ENCODE results near the gene DMPK.
A peak's percentile ranks its signal among the peaks of the same experiment; 100 is the strongest.

The DMPK gene

DNA sequence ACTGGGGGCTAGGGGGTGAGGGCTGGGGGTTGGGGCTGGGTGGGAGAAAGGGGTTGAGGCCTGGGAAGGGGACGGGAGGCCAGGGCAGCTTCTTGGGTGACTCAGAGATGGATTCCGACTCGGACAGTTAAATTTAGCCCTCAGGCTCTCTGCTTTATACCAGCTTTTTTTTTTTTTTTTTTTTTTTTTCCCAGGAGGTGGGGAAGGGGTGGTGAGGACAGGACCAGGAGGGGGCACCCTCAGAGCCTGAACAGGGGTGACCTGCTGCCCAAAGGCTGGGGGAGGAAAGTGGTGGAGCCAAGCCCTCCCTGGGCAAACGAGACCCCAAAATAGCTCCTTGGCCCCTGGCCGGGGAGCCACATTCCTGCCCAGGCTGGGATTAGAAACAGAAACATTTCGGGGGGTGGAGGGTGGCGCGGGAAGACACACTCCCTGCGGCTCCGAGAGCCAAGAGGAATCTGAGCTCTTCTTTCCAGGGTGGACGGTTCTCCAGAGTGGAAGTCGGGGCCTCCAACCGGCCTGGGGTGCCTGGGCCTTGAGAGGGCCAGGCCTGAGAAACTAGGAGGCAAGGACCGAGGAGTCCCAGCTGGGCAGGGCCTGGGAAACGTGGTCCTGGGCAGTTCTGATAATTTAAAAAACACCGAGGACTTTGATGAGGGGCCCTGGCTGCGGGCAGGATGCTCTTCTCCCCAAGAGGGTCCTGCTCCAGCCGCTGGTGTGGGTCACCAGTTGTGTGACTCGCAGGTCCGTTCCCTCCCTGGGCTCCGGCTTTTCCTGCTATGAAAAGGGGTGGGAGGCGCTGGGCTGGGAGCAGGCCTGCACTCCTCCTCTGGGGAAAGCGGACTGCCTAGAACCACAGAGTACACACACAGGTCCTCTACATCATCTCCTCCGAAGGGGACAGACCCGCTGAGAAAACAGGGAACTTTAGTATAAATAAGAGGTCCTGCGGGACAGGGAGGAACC lies 813 bp upstream of the DMPK start:
- no peak for DNase-seq

DNA sequence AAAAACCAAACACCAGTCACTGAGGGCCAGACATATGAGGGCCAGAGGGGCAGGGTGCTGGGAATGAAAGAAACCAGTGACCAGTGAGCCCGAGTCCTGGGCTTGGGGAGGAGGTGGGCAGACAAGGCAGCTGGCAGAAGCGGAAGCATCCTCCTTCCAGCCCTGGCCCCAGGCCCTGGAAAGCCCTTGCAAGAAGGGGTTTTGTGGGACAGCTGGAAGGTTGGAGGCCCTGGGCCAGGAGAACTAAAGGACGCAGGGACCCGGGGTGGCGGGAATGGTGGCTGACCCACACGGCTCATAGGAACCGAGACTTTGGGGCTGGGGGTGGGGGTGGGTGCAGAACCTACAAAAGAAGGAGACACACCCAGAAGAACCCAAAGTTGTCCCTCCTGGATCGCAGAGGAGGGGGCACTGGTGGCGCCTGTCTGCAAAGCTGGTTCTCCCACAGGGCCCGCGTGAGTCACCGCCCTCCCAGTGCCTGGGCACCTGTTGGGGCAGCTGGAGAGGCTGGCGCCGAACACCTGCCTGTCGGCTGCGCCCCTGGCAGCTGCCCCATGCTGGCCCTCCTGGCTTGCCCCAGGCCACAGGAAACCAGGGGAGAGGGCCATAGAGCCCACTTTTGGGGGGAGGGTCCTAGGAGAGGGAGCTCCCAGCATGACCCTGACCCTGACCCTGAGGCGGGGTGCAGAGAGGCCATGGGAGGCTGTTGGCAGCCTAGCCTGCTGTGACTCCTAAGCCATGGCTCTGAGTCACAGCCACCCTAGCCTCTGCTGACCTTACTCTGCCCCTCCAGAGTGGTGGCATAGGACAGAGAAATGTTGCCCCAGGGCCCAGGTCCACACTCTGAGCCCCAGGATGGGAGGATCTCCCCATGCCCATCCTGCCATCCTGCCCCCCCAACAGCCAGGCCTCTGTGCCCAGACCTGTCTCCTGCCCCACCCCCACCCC lies 802 bp downstream of the DMPK start:
- no peak for DNase-seq

DNA sequence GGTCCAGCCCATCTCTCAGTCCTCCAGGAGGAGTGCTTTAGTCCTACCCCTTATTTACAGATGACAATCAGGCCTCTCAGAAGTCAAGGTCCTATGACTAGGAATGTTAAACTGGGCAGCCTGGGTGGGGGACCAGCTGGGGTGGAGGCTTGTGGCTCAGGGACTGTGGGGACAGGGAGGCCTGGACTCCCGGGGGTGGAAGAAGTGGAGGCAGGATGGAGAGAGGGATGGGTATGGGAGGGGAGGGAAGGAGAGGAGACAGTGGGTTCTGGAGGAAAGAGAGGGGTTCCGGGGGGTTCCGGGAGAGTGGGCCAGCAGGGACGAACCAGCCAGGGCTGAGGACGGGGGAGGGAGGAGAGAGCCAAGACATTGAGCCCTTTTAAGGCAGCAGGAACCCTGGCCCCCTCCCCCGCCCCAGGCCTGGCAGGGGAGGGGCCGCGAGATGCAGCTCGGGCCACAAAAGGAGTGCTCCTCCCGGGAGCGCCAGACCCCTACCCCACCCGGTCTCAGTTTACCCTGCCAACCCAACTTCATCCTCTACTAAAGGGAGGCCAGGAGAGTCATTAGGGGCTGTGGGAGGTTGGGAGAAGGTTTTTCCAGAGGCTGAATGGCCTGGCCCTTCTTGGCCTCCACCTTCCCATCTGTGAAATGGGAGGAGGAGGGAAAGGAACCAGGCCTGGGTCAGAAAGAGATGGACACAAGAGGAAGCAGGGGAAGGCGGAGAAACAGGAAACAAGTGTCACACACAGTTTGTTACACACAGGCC lies 1.7 kb downstream of the DMPK start:
- DNase-seq, result no peak

DNA sequence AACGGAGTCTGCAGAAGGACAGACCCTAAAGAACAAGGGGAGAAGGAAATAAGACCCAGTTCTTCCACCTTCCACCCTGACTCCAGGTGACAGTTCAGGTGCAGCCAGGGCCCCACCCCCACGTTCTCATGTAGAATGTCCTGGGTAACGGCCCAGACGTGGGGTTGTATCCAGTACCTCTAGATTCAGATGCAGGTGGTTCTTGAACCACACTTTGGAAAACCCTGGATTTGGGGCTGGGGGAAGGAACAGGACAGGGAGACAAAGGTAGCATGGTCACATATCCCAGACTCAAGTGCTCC lies 2.2 kb downstream of the DMPK start:
- DNase-seq, result no peak

DNA sequence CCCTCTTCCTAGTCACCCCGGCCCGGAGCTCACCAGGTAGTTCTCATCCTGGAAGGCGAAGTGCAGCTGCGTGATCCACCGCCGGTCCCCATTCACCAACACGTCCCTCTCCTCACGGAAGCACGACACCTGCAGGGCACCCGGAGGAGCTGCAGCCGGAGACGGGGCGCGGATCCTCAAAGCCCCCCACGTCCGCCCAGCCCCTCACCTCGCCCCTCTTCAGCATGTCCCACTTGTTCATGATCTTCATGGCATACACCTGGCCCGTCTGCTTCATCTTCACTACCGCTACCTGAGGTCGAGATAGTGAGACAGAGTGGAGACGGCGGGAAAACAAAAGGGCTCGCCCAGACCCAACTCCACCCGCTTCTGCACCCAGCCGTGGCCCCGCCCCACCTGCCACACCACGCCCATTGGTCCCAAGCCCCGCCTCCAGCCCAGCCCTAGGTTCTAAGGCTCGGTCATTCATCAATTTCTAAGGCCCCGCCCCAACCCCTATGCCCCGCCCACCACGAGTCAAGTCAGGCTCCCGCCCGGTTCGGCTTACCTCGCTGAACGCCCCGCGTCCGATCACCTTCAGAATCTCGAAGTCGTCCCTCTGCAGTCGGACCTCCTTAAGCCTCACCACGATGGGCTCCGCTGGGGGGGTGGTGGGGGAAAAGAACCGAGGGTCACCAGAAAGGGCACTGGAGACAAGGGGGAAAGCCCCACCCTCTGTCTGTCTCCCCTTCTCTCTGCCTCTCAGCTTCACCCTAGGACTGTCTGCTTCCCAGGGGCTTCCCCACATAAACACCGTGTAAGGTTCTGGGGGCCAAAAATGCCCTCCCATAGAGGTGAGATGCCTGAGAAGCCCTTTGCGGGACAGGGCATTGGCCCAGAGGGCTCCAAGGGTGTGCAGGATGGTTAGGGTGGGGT lies 2.8 kb downstream of the DMPK start:
- peak; percentile 87 for DNase-seq

DNA sequence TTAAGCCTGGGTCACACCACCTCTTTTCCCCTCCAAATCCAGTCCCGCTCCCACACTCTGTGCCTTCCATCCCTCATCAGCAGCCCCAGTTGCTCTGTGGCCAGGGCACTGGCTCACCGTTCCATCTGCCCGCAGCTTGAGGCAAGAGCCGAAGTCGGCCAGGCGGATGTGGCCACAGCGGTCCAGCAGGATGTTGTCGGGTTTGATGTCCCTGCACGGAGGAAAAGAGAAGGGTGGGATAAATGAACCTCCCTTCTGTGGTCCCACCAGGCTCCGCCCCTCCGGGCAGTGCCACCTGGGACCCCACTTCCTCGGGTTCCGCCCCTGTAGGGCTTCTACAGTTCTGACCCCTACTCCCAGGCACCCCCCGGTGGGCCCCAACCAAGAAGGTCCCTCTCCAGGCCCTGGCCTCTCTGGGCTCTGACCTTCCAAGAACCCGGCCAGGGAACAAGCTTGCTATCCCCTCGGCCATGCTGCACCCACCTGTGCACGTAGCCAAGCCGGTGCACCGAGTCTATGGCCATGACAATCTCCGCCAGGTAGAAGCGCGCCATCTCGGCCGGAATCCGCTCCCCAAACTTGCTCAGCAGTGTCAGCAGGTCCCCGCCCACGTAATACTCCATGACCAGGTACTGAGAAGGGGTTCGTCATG lies 4.2 kb downstream of the DMPK start:
- DNase-seq, result no peak

DNA sequence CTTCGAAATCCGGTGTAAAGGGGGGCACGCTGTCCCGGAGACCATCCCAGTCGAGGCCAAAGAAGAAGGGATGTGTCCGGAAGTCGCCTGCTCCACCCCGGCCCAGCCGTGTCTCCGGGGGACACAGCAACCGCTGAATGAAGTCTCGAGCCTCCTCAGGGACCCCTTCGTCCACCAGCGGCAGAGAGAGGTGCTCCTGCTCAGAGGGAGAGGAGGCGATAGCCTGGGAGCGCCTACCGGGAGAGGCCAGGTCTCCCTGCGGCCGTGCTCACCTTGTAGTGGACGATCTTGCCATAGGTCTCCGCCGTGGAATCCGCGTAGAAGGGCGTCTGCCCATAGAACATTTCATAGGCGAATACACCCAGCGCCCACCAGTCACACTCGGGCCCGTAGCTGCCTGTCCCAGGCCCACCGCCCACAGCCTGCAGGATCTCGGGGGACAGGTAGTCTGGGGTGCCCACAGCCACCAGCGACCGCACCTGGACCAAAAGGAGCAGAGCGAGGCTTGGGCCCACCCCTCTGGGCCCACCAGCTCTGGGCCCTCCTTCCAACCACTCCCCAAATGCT lies 4.8 kb downstream of the DMPK start:
- DNase-seq, result no peak

DNA sequence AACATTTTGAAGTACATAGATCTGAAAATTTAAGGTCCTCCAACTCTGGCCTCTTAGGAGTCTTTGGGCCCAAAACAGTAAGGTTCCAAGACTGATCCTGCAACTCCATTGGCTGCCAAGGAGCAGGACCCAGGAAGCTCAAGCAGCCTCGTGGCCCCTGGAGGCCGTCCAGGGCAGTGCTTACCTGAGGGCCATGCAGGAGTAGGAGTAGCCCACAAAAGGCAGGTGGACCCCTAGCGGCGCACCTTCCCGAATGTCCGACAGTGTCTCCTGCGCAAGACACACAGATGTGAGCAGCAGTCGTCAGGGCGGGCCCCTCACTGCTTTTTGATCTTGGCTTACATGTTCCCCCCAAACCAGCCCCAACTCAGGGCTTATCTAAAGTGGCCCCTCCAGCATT lies 7.5 kb downstream of the DMPK start:
- no peak for DNase-seq

DNA sequence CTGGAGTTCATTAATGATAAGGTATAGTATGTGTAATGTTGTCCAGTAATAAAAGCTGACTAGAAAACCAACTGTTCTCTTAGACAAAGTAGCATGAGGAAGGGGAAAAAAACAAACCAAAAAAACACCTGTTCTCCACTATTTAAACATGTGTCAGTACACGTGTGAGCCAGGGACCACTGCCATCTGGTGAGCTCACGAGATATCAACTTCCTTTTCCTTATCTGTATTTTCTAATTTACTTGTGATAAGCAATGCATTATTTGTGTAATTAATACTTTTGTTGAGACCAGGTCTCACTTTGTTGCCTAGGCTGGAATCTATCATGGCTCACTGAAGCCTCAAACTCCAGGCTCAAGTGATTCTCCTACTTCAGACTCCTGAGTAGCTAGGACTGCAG lies 8.9 kb downstream of the DMPK start:
- no peak for DNase-seq

DNA sequence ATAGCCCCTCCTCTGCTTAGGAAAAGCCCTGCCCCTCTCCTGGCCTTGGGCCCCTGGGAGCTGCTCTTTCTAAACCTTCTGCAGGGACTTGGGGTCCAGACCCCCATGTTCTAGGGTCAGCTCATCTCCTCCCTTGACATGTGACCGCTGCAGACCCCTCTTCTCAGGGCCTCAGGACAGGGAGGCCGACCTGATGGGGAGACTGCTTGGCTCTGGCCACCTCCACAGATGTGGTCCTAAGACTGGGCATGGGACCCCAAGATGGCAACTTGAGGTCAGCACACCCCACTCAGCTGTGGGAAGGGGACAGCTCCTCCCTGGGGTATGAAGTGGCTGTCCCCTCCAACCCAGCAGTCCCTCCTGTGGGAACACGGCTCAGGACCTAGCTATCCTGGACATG lies 9.4 kb downstream of the DMPK start:
- no peak for DNase-seq

DNA sequence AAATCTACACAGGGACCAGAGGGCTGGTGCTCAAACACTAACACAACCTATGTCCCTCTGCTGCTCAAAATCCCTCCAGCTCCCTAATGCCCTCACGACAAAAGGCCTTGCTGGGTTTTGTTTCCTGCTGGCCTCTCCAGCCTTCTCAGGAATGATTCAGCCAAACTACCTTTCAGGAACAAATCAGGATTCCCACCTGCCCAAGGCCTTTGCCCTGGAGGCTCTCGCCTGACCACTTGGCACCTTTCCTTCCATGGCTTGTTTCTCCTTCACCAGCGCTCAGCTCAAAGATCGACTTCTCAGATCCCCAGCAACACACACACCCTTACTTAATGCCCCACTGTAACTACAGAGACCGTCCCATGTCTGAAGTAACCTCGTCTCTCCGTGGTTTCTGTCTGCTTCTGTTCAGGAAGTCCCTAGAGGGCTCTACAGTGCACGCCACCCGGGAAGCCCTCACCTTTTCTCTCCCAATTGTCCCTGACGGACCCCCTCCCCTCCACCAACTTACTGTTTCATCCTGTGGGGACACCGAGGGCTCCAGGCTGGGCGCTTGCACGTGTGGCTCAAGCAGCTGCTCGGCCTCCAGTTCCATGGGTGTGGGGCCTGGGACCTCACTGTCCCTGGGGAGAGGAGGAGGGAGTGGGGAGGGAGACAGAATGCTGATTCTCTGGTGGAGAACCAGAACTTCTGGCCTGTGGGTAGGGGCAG lies 10.0 kb downstream of the DMPK start:
- DNase-seq, result no peak

DNA sequence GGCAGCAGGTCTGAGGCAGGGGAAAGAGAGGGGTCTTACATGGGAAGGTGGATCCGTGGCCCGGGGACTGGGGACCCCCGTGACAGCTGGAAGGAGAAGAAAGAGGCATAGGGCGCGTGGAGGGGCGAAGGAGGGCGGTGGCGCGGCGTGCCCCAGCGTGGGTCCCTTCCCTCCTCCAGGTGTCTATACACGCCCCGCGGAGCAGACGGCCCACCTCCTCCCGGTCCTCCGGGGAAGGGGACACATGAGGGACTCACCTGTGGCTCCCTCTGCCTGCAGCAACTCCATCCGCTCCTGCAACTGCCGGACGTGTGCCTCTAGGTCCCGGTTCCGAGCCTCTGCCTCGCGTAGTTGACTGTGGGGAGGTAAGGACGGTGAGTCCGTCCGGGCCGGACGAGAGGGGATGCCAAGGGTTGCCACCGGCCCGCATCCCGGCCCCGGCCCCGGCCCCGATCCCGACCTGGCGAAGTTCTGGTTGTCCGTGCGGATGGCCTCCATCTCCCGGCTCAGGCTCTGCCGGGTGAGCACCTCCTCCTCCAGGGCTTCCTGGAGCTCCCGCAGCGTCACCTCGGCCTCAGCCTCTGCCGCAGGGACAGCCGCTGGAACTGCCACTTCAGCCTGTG lies 10.9 kb downstream of the DMPK start:
- DNase-seq, result no peak

DNA sequence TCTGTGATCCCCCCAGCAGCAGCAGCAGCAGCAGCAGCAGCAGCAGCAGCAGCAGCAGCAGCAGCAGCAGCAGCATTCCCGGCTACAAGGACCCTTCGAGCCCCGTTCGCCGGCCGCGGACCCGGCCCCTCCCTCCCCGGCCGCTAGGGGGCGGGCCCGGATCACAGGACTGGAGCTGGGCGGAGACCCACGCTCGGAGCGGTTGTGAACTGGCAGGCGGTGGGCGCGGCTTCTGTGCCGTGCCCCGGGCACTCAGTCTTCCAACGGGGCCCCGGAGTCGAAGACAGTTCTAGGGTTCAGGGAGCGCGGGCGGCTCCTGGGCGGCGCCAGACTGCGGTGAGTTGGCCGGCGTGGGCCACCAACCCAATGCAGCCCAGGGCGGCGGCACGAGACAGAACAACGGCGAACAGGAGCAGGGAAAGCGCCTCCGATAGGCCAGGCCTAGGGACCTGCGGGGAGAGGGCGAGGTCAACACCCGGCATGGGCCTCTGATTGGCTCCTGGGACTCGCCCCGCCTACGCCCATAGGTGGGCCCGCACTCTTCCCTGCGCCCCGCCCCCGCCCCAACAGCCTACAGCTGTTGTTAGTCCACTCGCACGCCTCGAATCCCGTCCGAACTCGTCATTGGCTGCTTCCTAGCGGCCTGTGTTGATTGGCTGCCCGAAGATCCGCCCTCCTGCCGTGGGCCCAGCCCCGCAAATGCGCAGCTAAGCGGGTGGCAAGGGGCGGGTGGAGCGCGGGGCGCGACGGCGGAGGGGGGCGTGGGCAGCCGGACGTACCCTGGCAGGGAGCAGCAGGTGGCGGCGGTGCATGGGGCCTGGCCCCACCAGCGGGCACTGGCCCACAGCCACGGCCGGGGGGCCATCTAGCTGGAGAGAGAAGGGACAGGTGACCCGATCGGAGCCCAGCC lies 11.8 kb downstream of the DMPK start:
- DNase-seq, result peak; percentile 94

DNA sequence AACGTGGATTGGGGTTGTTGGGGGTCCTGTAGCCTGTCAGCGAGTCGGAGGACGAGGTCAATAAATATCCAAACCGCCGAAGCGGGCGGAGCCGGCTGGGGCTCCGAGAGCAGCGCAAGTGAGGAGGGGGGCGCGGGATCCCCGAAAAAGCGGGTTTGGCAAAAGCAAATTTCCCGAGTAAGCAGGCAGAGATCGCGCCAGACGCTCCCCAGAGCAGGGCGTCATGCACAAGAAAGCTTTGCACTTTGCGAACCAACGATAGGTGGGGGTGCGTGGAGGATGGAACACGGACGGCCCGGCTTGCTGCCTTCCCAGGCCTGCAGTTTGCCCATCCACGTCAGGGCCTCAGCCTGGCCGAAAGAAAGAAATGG lies 12.5 kb downstream of the DMPK start:
- no peak for DNase-seq

DNA sequence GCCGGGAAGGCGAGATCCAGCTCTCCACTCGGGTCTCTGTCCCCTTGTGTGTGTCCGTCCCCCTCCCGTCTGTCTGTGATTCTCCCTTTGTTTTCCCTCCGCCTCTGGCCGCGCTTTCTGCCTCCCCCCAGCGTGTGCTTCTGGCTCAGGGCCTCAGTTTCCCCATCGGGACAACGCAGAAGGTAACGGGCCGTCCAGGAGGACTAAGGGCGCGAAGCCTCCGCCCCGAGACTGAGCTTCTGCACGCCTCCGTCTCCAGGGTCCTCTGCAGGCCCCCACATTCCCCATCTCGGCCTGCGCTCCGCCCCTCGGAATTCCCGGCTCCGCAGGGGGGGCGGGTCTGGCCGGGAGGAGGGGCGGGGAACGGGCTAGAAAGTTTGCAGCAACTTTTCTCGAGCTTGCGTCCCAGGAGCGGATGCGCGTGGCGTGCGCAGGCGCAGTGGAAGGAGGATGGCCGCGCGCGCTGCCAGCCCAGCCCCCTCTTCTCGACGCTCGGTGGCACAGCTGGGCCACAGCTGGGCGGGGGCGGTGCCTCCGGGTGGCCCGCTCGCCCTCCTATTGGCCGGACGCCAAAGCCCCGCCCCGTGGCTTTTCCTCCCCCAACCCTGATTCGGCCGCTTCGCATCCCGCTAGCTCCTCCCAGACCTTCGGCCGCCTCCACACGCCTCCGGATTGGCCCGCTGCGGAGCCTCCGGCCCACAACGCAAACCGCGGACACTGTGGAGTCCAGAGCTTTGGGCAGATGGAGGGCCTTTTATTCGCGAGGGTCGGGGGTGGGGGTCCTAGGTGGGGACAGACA lies 13.1 kb downstream of the DMPK start, which contains the start of gene SIX5:
Gene SIX5 (minus strand): TSS at position 269 of the 799 bp plus-strand sequence. CDS start 408 bp downstream, outside the sequence.
- DNase-seq, result peak; percentile 94

DNA sequence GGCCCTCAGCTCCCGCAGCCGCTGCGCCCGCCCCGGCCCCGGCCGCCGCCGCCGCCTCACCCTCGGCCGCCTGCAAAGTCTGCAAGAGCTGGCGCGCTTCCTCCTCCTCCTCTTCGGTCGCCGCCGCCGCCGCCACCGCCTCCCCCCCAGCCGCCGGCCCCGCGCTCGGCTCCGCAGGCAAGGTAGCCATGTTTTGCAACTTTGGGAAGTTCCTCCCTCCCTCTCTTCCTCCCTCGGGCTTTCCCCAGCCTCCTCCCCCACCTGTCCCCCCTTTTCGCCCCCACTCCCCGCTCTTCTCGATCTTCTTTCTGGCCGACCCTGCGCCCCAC lies 13.7 kb downstream of the DMPK start:
- DNase-seq, result peak; percentile 54

DNA sequence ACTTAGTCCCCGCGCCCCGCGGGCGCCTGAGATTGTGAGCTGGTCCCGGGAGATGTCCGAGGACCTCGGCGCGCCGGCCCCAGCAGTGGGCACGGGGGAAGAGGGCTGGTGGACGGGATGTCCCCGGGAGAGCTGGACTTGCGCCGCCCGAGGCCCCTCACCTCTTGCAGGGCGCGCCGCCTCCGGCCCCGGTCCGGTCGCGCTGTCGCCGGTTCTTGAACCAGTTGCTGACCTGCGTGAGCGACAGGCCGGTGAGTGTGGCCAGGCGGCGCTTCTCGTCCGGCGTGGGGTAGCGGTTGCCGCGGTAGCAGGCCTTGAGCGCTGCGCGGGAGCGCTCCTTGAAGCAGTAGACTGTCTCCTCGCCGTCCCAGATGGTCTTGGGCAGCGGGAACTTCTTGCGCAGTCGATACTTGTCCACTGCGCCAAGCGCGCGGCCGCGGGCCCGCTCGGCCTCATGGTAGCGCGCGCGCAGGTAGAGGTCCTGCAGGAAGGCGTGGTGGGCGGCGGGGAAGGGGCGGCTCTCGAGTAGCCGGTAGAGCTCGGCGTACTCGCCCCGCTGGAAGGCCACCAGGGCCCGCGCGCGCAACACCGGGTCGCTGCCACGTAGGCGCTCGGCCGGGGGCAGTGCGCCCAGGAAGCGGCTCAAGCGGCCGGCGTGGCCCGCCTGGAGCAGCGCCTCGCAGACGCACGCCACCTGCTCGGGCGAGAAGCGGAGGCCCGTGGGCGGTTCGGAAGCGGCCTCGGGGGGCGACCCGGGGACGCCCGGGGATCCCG lies 14.2 kb downstream of the DMPK start:
- peak; percentile 45 for DNase-seq

Data from activated T-cell treated with anti-CD3 and anti-CD28 coated beads, Interleukin-2, amount 50 U/mL, for 1 hour (primary cell).